H1 (cell line): ENCODE measurements around the gene HTR4. TPM values are rescaled to one million over a fixed set of nuclear protein-coding genes. Genes with fewer than 3 reads are reported as not detected.

Experiments used
- CTCF ChIA-PET: fragments of 300-600 bp; sonication (Branson Sonifier 250); formaldehyde crosslinking; loops from one replicate; lab custom pipeline; 2021; ENCODE audit not compliant: partially characterized antibody; lab: Charles Lee
- POLR2A ChIA-PET: fragments of 300-600 bp; sonication (Branson Sonifier 250); formaldehyde crosslinking; loops from one replicate; lab custom pipeline; 2021; ENCODE audit warnings: inconsistent platforms; ENCODE audit not compliant: partially characterized antibody; lab: Charles Lee
- DNase-seq, 2 experiments: peaks; one replicate each; pipeline versions ENCODE4 v3.0.0 to v3.0.0-alpha.2; 2010 to 2022; ENCODE audit warnings: low spot score in 2 of 2, low read depth in 1 of 2, mixed read lengths in 1 of 2
- FAIRE-seq: peaks from 2 replicates; lab custom pipeline; 2011; peaks lifted over from hg19 to GRCh38; lab: Jason Lieb, UNC
- H2AFZ ChIP-seq: 2 replicates; pipeline ENCODE4 v1.8.1; 2012; ENCODE audit warnings: low read length, inconsistent platforms
- H2AK5ac ChIP-seq: 2 replicates; pipeline ENCODE4 v1.6.1; 2013; ENCODE audit warnings: low read depth, low read length
- H2BK120ac ChIP-seq: replicated peaks from 2 replicates; pipeline ENCODE3; 2013; ENCODE audit warnings: low read depth, low read length, inconsistent platforms
- H2BK12ac ChIP-seq: 2 replicates; pipeline ENCODE4 v1.6.1; 2013; ENCODE audit warnings: low read depth, low read length
- H2BK15ac ChIP-seq: 2 replicates; pipeline ENCODE4 v1.6.1; 2013; ENCODE audit warnings: low read length
- H2BK20ac ChIP-seq: 2 replicates; pipeline ENCODE4 v1.6.1; 2013; ENCODE audit warnings: low read length
- H2BK5ac ChIP-seq: 2 replicates; pipeline ENCODE4 v1.6.1; 2013; ENCODE audit warnings: low read depth, low read length
- H3K14ac ChIP-seq: 2 replicates; pipeline ENCODE4 v1.6.1; 2013; ENCODE audit warnings: inconsistent platforms; ENCODE audit not compliant: insufficient read length
- H3K18ac ChIP-seq: 2 replicates; pipeline ENCODE4 v1.6.1; 2013; ENCODE audit warnings: low read length; ENCODE audit errors: extremely low read depth
- H3K23ac ChIP-seq: 2 replicates; pipeline ENCODE4 v1.6.1; 2013; ENCODE audit warnings: inconsistent platforms; ENCODE audit not compliant: insufficient read length
- H3K23me2 ChIP-seq: 2 replicates; pipeline ENCODE4 v1.6.1; 2013; ENCODE audit warnings: low read depth, low read length
- H3K27ac ChIP-seq: 2 replicates; pipeline ENCODE4 v1.6.1; 2011; ENCODE audit warnings: low read depth, low read length, inconsistent platforms
- H3K27me3 ChIP-seq, 4 experiments: replicated peaks in 1 of 4; 1 replicate in 1 of 4; 2 replicates in 3 of 4; pipeline versions ENCODE4 v1.6.1 to v1.8.1; 2011 to 2013; ENCODE audit warnings: low read length in 3 of 4, mild to moderate bottlenecking in 3 of 4, inconsistent platforms in 2 of 4, mixed read lengths in 2 of 4, moderate library complexity in 1 of 4; ENCODE audit not compliant: control insufficient read depth in 3 of 4, insufficient read depth in 3 of 4; ENCODE audit errors: extremely low read depth in 1 of 4
- H3K36me3 ChIP-seq, 4 experiments: 2 replicates each; pipeline versions ENCODE4 v1.6.1 to v1.8.1; 2011 to 2013; ENCODE audit warnings: mild to moderate bottlenecking in 4 of 4, low read length in 3 of 4, moderate library complexity in 2 of 4, control low read depth in 1 of 4, inconsistent platforms in 1 of 4; ENCODE audit not compliant: insufficient read depth in 4 of 4, control insufficient read depth in 2 of 4
- H3K4ac ChIP-seq: replicated peaks from 2 replicates; pipeline ENCODE3; 2013; ENCODE audit warnings: low read length, low read depth, mixed read lengths, inconsistent platforms; ENCODE audit not compliant: insufficient read length
- H3K4me1 ChIP-seq, 4 experiments: replicated peaks in 1 of 4; 1 replicate in 1 of 4; 2 replicates in 3 of 4; pipeline versions ENCODE4 v1.6.1 to v1.8.1; 2011 to 2013; ENCODE audit warnings: low read length in 3 of 4, inconsistent platforms in 2 of 4, mixed read lengths in 1 of 4; ENCODE audit not compliant: insufficient read depth in 4 of 4, control insufficient read depth in 3 of 4
- H3K4me2 ChIP-seq, 2 experiments: 2 replicates each; pipeline versions ENCODE4 v1.6.1 to v1.8.1; 2011 to 2013; ENCODE audit warnings: low read depth in 2 of 2, low read length in 2 of 2, control low read depth in 1 of 2, inconsistent platforms in 1 of 2, mild to moderate bottlenecking in 1 of 2; ENCODE audit not compliant: insufficient read depth in 1 of 2
- H3K4me3 ChIP-seq, 4 experiments: fragments of 200-600, 300-600 bp in 1 of 4; sonication (generic), shearing (Covaris generic), sonication (Bioruptor Twin) in 1 of 4; 2 replicates each; pipeline versions ENCODE4 v1.5.1 to v1.8.1; 2011 to 2016; ENCODE audit warnings: low read length in 4 of 4, low read depth in 3 of 4, control low read depth in 2 of 4, inconsistent platforms in 2 of 4, mild to moderate bottlenecking in 2 of 4, mixed read lengths in 1 of 4, moderate library complexity in 1 of 4; ENCODE audit not compliant: insufficient read depth in 2 of 4; ENCODE audit errors: extremely low read depth in 1 of 4
- H3K56ac ChIP-seq: replicated peaks from 2 replicates; pipeline ENCODE3; 2013; ENCODE audit warnings: low read depth, mild to moderate bottlenecking, mixed read lengths, low read length, inconsistent platforms; ENCODE audit not compliant: insufficient read length
- H3K79me1 ChIP-seq: 2 replicates; pipeline ENCODE4 v1.6.1; 2013; ENCODE audit warnings: low read depth, low read length, control low read depth
- H3K79me2 ChIP-seq, 2 experiments: 2 replicates each; pipeline versions ENCODE4 v1.6.1 to v1.8.1; 2012 to 2013; ENCODE audit warnings: low read length in 2 of 2, mild to moderate bottlenecking in 2 of 2, inconsistent platforms in 1 of 2; ENCODE audit not compliant: insufficient read depth in 2 of 2, control insufficient read depth in 1 of 2
- H3K9ac ChIP-seq, 4 experiments: replicated peaks in 1 of 4; 1 replicate in 1 of 4; 2 replicates in 3 of 4; pipeline versions ENCODE4 v1.6.1 to v1.8.1; 2011 to 2013; ENCODE audit warnings: low read depth in 3 of 4, low read length in 3 of 4, control low read depth in 2 of 4, mild to moderate bottlenecking in 2 of 4, moderate library complexity in 2 of 4, inconsistent platforms in 1 of 4; ENCODE audit errors: extremely low read depth in 1 of 4
- H3K9me3 ChIP-seq, 2 experiments: 2 replicates each; pipeline versions ENCODE4 v1.6.1 to v1.8.1; 2012 to 2013; ENCODE audit warnings: mild to moderate bottlenecking in 2 of 2, moderate library complexity in 2 of 2, control low read depth in 1 of 2, inconsistent platforms in 1 of 2, low read depth in 1 of 2, low read length in 1 of 2, mixed read lengths in 1 of 2; ENCODE audit not compliant: insufficient read depth in 2 of 2
- H4K20me1 ChIP-seq, 2 experiments: replicated peaks in 1 of 2; 2 replicates each; pipeline versions ENCODE3 to v1.8.1; 2011 to 2013; ENCODE audit warnings: inconsistent platforms in 2 of 2, low read length in 2 of 2, mild to moderate bottlenecking in 1 of 2; ENCODE audit not compliant: insufficient read depth in 2 of 2, control insufficient read depth in 1 of 2
- H4K5ac ChIP-seq: 2 replicates; pipeline ENCODE4 v1.6.1; 2013; ENCODE audit warnings: low read length, low read depth, mixed read lengths, inconsistent platforms; ENCODE audit not compliant: insufficient read length
- H4K8ac ChIP-seq: 2 replicates; pipeline ENCODE4 v1.8.0; 2013; ENCODE audit warnings: mild to moderate bottlenecking, moderate library complexity, low read length, inconsistent platforms; ENCODE audit not compliant: insufficient read depth; ENCODE audit errors: extremely low read depth
- H4K91ac ChIP-seq: replicated peaks from 2 replicates; pipeline ENCODE3; 2013; ENCODE audit warnings: low read length, mixed read lengths, inconsistent platforms; ENCODE audit not compliant: insufficient read length
- CTBP2 ChIP-seq: IDR thresholded peaks from 2 replicates; pipeline ENCODE4 v1.7.0; 2011; ENCODE audit warnings: borderline replicate concordance, mild to moderate bottlenecking, moderate library complexity, mixed read lengths, low read length; ENCODE audit not compliant: insufficient read depth, insufficient read length
- EP300 ChIP-seq, 2 experiments: IDR thresholded peaks; 1 replicate in 1 of 2; 2 replicates in 1 of 2; pipeline ENCODE4 v1.6.1; 2011 to 2012; ENCODE audit warnings: low read depth in 2 of 2, low read length in 2 of 2, mild to moderate bottlenecking in 2 of 2, borderline replicate concordance in 1 of 2, inconsistent platforms in 1 of 2, moderate library complexity in 1 of 2
- HDAC2 ChIP-seq, 2 experiments: fragments of 300-600 bp in 1 of 2; sonication (generic) in 1 of 2; IDR thresholded peaks; 2 replicates each; pipeline ENCODE4 v1.6.1; 2011 to 2012; ENCODE audit warnings: low read depth in 2 of 2, low read length in 2 of 2, mild to moderate bottlenecking in 2 of 2, moderate library complexity in 2 of 2, borderline replicate concordance in 1 of 2, inconsistent platforms in 1 of 2
- KDM4A ChIP-seq: IDR thresholded peaks from one replicate; pipeline ENCODE4 v1.7.1; 2012; ENCODE audit warnings: low read depth, mild to moderate bottlenecking, moderate library complexity, low read length, inconsistent platforms; ENCODE audit not compliant: severe bottlenecking
- MAFK ChIP-seq: IDR thresholded peaks from 2 replicates; pipeline ENCODE4 v1.6.1; 2012; ENCODE audit warnings: low read depth, mild to moderate bottlenecking, improper control_type of control experiment, low read length
- TBP ChIP-seq: IDR thresholded peaks from 2 replicates; pipeline ENCODE4 v1.6.1; 2011; ENCODE audit warnings: low read depth, low read length, improper control_type of control experiment
- polyA plus RNA-seq, 7 experiments: library from polyadenylated mRNA; depleted of rRNA in 3 of 7; stranded (reverse) in 5 of 7; unstranded in 2 of 7; fragments of >200 nt in 5 of 7; fragments of 200-250 nt in 2 of 7; gene quantifications; 1 replicate in 5 of 7; 2 replicates in 1 of 7; 4 replicates in 1 of 7; pipeline versions ENCODE4 v1.2.1 to v1.2.3, GENCODE V29; 2011 to 2013; ENCODE audit warnings: missing spikeins in 2 of 7, mixed read lengths in 2 of 7
- total RNA-seq: library from RNA; stranded (reverse); fragmentation: NEBNext Ultra II Directional; extraction: Animal tissue kit (Norgen Biotek cat#: 25700); gene quantifications from 2 replicates; pipeline ENCODE4 v1.2.1, GENCODE V29; 2021

The HTR4 gene
- total and polyA plus RNA-seq, 2 of the 8 experiments (the other 6 are each of a cell fraction or from before 2014, with no cell fraction given): not detected

GRCh38 chr5:148640471-148640870 lies 13.9 kb downstream of the HTR4 start:
- H3K4me3 ChIP-seq: no peak overlapping the region
- POLR2A ChIA-PET: interaction anchor here (0.6 kb wide), 1 partner anchor 24 kb away, joined by 3 read pairs; no protein-coding TSS in a partner anchor
- no peak for TF ChIP-seq CTBP2
- no peak for TF ChIP-seq TBP
- TF ChIP-seq KDM4A: no peak
- TF ChIP-seq MAFK: no peak
- no peak for TF ChIP-seq EP300 (IDR thresholded peaks at IDR 0.05; ENCODE audit: borderline replicate concordance in 1 of 2, low read depth in 2 of 2, low read length in 2 of 2)
- no peak for TF ChIP-seq HDAC2 (IDR thresholded peaks at IDR 0.05; ENCODE audit: borderline replicate concordance in 1 of 2, low read depth in 2 of 2, low read length in 2 of 2)

More at GRCh38 chr5:148640471-148640870, 13.9 kb downstream of the HTR4 start:
- Histone ChIP-seq H3K23me2 (no peaks in the 10 kb centered on the region), H3K79me2 (no peaks in the 10 kb centered on the region), H3K4me1 (no peaks in the 10 kb centered on the region), H3K27me3 (no peaks in the 10 kb centered on the region), H3K14ac (no peak overlapping the region), H3K9me3 (no peaks in the 10 kb centered on the region), H4K91ac (no peak overlapping the region), H2AFZ (no peak overlapping the region), H2AK5ac (no peak overlapping the region), H3K4me2 (no peak overlapping the region), H3K4ac (no peak overlapping the region), H3K79me1 (no peaks in the 10 kb centered on the region), H2BK120ac (no peak overlapping the region), H2BK15ac (no peak overlapping the region), H4K5ac (no peak overlapping the region), H3K23ac (no peak overlapping the region), H3K9ac (no peak overlapping the region), H2BK5ac (no peak overlapping the region), H4K20me1 (no peaks in the 10 kb centered on the region), H3K36me3 (no peaks in the 10 kb centered on the region), H4K8ac (no peak overlapping the region), H3K27ac (no peak overlapping the region), H2BK20ac (no peak overlapping the region), H3K56ac (no peak overlapping the region), H3K18ac (no peak overlapping the region), H2BK12ac (no peak overlapping the region)
- CTCF ChIA-PET: interaction anchor here (0.8 to 0.9 kb wide), 2 partner anchors 90 to 588 kb away, joined by 3 to 4 read pairs; no protein-coding TSS in a partner anchor
- DNase-seq (no peak), FAIRE-seq (no peak)
